ENCODE measurements around the gene LITAFD. TPM values are rescaled to one million over a fixed set of nuclear protein-coding genes. Genes with fewer than 3 reads are reported as not detected.

The LITAFD gene
- total and polyA plus RNA-seq, 9 donors: not detected

DNA sequence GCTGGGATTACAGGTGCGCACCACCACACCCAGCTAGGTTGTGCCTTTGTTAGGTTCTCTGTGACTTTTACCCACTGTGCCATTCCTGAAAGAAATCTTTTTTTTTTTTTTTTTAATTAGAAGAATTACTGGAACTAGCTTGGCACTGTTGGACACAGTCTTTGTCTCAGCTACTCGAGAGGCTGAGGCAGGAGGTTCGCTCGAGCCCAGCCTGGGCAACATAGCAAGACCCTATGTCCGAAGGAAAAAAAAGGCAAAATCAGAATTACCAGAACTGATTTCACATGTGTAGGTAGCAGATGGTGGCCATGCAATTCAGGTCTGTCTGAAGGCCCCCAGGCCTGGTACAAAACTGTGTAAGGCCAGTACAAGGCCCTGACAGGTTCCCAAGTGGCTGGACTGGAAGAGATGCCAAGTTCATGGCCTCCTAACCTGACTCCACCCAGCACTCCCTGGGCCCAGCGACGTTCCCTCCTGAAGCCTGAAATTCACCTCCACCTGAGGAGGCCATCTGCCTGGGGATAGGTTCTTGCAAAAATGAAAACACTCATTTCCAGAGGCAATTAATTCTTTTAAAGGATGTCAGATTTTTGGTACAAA lies 36.4 kb upstream of the LITAFD start:
- peaks cover 5% of the 10 kb centered on the region for H3K4me1 ChIP-seq (ENCODE audit: insufficient read depth)
- H3K36me3 ChIP-seq: no peaks in the 10 kb centered on the region
- no peaks in the 10 kb centered on the region for H3K9me3 ChIP-seq
- no peak overlapping the region for H3K27ac ChIP-seq
- intact Hi-C loops (cut with DNase I): no loop called here
- no peak for DNase-seq
- H3K4me3 ChIP-seq: no peak overlapping the region
- WGBS, 3 donors: 89 to 95% (median 94%) methylated on average over 7 of the region's 7 CpGs
- TF ChIP-seq POLR2A (IDR thresholded peaks at IDR 0.05): no peak
- TF ChIP-seq, protein P1, sequence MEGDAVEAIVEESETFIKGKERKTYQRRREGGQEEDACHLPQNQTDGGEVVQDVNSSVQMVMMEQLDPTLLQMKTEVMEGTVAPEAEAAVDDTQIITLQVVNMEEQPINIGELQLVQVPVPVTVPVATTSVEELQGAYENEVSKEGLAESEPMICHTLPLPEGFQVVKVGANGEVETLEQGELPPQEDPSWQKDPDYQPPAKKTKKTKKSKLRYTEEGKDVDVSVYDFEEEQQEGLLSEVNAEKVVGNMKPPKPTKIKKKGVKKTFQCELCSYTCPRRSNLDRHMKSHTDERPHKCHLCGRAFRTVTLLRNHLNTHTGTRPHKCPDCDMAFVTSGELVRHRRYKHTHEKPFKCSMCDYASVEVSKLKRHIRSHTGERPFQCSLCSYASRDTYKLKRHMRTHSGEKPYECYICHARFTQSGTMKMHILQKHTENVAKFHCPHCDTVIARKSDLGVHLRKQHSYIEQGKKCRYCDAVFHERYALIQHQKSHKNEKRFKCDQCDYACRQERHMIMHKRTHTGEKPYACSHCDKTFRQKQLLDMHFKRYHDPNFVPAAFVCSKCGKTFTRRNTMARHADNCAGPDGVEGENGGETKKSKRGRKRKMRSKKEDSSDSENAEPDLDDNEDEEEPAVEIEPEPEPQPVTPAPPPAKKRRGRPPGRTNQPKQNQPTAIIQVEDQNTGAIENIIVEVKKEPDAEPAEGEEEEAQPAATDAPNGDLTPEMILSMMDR (IDR thresholded peaks at IDR 0.05): no peak
- no peak for TF ChIP-seq EP300 (IDR thresholded peaks at IDR 0.05)
- H3K27me3 ChIP-seq: no peaks in the 10 kb centered on the region

DNA sequence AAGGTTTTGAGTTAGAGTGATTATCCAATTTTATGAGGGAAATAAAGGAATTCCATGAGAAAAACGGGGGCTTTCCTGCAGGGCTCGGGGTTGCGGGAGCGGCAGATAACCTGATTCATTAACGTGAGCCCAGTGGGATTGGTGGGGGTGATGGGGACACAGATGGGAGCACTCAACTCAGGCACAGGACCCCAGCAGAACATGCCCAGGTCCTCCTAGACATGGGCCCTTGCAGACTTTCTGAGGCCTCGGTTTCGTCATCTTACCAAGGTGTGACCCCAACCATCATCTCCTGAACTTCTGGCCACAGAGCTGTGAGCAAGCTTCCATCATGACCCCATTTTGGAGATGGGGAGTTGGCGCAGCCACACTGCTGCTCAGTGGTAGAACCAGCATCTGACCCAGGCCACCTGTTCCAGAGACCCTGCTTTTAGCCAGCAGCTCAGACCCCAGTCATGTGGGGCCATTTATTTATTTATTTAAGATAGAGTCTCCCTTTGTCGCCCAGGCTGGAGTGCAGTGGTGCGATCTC lies 35.7 kb upstream of the LITAFD start:
- Histone ChIP-seq H3K27me3 (no peaks in the 10 kb centered on the region), H3K27ac (no peak overlapping the region), H3K9me3 (no peaks in the 10 kb centered on the region), H3K4me1 (ENCODE audit: insufficient read depth) (peaks cover 5% of the 10 kb centered on the region), H3K36me3 (no peaks in the 10 kb centered on the region), H3K4me3 (no peak overlapping the region)
- intact Hi-C loops (cut with DNase I): no loop called here
- TF ChIP-seq EP300 (IDR thresholded peaks at IDR 0.05) (no peak), POLR2A (IDR thresholded peaks at IDR 0.05) (no peak)
- 86 to 93% (median 88%) methylated on average over 10 of the region's 10 CpGs for WGBS, 3 donors
- no peak for DNase-seq

DNA sequence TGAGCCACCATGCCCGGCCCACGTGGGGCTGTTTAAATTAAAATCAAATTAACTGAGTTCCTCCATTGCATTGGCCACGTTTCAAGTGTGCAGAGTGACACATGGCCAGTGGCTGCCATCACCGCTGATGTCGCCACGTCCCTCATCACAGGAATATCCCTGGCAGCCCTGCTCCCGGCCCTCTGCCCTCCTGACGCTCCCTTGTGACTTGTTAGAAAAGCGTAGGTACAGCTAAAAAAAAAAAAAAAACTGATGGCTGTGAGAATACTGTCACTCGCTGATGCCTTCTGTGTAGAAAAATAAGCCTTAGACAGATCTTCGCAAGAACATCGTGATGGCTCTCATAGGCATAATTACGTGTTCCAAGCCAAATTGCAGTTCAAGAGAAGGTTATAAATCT lies 35.0 kb upstream of the LITAFD start:
- TF ChIP-seq POLR2A (IDR thresholded peaks at IDR 0.05): no peak
- TF ChIP-seq EP300 (IDR thresholded peaks at IDR 0.05): no peak
- TF ChIP-seq, protein P1 (IDR thresholded peaks at IDR 0.05): no peak

GRCh38 chr16:8847623-8848022 lies 34.5 kb upstream of the LITAFD start:
- 80 to 91% (median 85%) methylated on average over 15 of the region's 15 CpGs for WGBS, 3 donors
- no peaks in the 10 kb centered on the region for H3K36me3 ChIP-seq
- DNase-seq: no peak

More for the DNA sequence above, 35.0 kb upstream of the LITAFD start:
- no peaks in the 10 kb centered on the region for H3K36me3 ChIP-seq
- 87 to 90% (median 89%) methylated on average over 13 of the region's 13 CpGs for WGBS, 3 donors
- no peak for DNase-seq
- H3K27ac ChIP-seq: no peak overlapping the region
- no peaks in the 10 kb centered on the region for H3K9me3 ChIP-seq
- peaks cover 5% of the 10 kb centered on the region for H3K4me1 ChIP-seq (ENCODE audit: insufficient read depth)
- H3K27me3 ChIP-seq: no peaks in the 10 kb centered on the region
- H3K4me3 ChIP-seq: no peak overlapping the region
- intact Hi-C loops (cut with DNase I): no loop called here

More at GRCh38 chr16:8847623-8848022, 34.5 kb upstream of the LITAFD start:
- Histone ChIP-seq H3K9me3 (no peaks in the 10 kb centered on the region), H3K4me1 (ENCODE audit: insufficient read depth) (peaks cover 5% of the 10 kb centered on the region), H3K27me3 (no peaks in the 10 kb centered on the region), H3K27ac (no peak overlapping the region), H3K4me3 (no peak overlapping the region)
- intact Hi-C loops (cut with DNase I): no loop called here
- TF ChIP-seq POLR2A (IDR thresholded peaks at IDR 0.05) (no peak), EP300 (IDR thresholded peaks at IDR 0.05) (no peak)
- TF ChIP-seq, protein P1 (IDR thresholded peaks at IDR 0.05): no peak
